K562 (cell line): ENCODE data around the gene FAM78B. TPM values are rescaled to one million over a fixed set of nuclear protein-coding genes. Genes with fewer than 3 reads are reported as not detected.

Experiments used
- ATAC-seq: fragments of 200-7000 bp; cut with Tn5 transposase; 3 replicates; pipeline ENCODE4 v1.9.1; 2020; ENCODE audit warnings: moderate library complexity
- BruUV-seq: library from RNA; stranded (reverse); fragments of 400-500 nt; replicated peaks from 2 replicates; lab custom pipeline; 2021; lab: Mats Ljungman, UMichigan
- CTCF ChIA-PET: fragments of 300-600 bp; formaldehyde crosslinking; extraction: SDS; loops from one replicate; lab custom pipeline; 2021; ENCODE audit warnings: low intra/inter-chr PET ratio; lab: Yijun Ruan, JAX
- POLR2A ChIA-PET: fragments of 300-600, 350-650 bp; sonication (Branson Sonifier 250); formaldehyde crosslinking; extraction: SDS; loops from one replicate; lab custom pipeline; 2021; ENCODE audit warnings: antibody characterized with exemption, inconsistent platforms; lab: Yijun Ruan, JAX
- DNase-seq, 4 experiments: peaks; one replicate each; pipeline versions ENCODE4 v3.0.0 to v3.0.0-alpha.2; 2011 to 2018; ENCODE audit warnings: low spot score in 3 of 4, mixed read lengths in 3 of 4; ENCODE audit errors: extremely low read depth in 1 of 4
- FAIRE-seq: peaks from 2 replicates; lab custom pipeline; 2011; peaks lifted over from hg19 to GRCh38; lab: Jason Lieb, UNC
- H2AFZ ChIP-seq: 2 replicates; pipeline ENCODE4 v1.6.0; 2011; ENCODE audit warnings: low read depth, low read length, control low read depth, inconsistent platforms
- H3K27ac ChIP-seq: fragments of 200-600 bp; 3 replicates; pipeline ENCODE4 v1.8.0; 2011; ENCODE audit warnings: low read depth, mild to moderate bottlenecking, control low read depth, inconsistent platforms, low read length, moderate library complexity, mixed read lengths; ENCODE audit errors: extremely low read depth
- H3K27me3 ChIP-seq, 2 experiments: fragments of 300-600 bp in 1 of 2; 2 replicates in 1 of 2; 3 replicates in 1 of 2; pipeline versions ENCODE4 v1.6.0 to v1.8.0; 2011; ENCODE audit warnings: inconsistent platforms in 2 of 2, low read length in 2 of 2, mild to moderate bottlenecking in 1 of 2, mixed read lengths in 1 of 2, moderate library complexity in 1 of 2; ENCODE audit not compliant: control insufficient read depth in 2 of 2, insufficient read depth in 2 of 2
- H3K36me3 ChIP-seq: fragments of 300-600 bp; 3 replicates; pipeline ENCODE4 v1.8.0; 2011; ENCODE audit warnings: mild to moderate bottlenecking, low read length, inconsistent platforms; ENCODE audit not compliant: control insufficient read depth, insufficient read depth
- H3K4me1 ChIP-seq, 2 experiments: fragments of 200-600 bp in 1 of 2; replicated peaks in 1 of 2; 2 replicates in 1 of 2; 3 replicates in 1 of 2; pipeline versions ENCODE4 v1.5.1 to v1.8.0; 2011; ENCODE audit warnings: inconsistent platforms in 2 of 2, low read length in 2 of 2, mild to moderate bottlenecking in 1 of 2, mixed read lengths in 1 of 2, moderate library complexity in 1 of 2; ENCODE audit not compliant: control insufficient read depth in 2 of 2, insufficient read depth in 2 of 2
- H3K4me2 ChIP-seq: 2 replicates; pipeline ENCODE4 v1.6.1; 2011; ENCODE audit warnings: low read length, control low read depth, inconsistent platforms, mixed read lengths; ENCODE audit not compliant: insufficient read depth
- H3K4me3 ChIP-seq: fragments of 200-600 bp; sonication (generic), shearing (Covaris generic); 2 replicates; pipeline ENCODE4 v1.5.1; 2016; ENCODE audit warnings: control low read depth, inconsistent platforms
- H3K79me2 ChIP-seq: fragments of 200-600 bp; 3 replicates; pipeline ENCODE4 v1.8.0; 2011; ENCODE audit warnings: low read length, inconsistent platforms; ENCODE audit not compliant: control insufficient read depth, insufficient read depth
- H3K9ac ChIP-seq, 2 experiments: 2 replicates each; pipeline versions ENCODE4 v1.6.0 to v1.6.1; 2011; ENCODE audit warnings: low read depth in 2 of 2, low read length in 2 of 2, control low read depth in 1 of 2, inconsistent platforms in 1 of 2, mild to moderate bottlenecking in 1 of 2, mixed read lengths in 1 of 2; ENCODE audit not compliant: insufficient read depth in 1 of 2
- H3K9me1 ChIP-seq: one replicate; pipeline ENCODE4 v1.6.0; 2011; ENCODE audit warnings: inconsistent platforms, mild to moderate bottlenecking, low read length, moderate library complexity; ENCODE audit not compliant: control insufficient read depth, insufficient read depth
- H3K9me3 ChIP-seq: replicated peaks from 2 replicates; pipeline ENCODE4 v1.5.1; 2011; ENCODE audit warnings: low read depth, low read length, inconsistent platforms; ENCODE audit not compliant: control insufficient read depth, insufficient read depth
- H4K20me1 ChIP-seq: replicated peaks from 2 replicates; pipeline ENCODE4 v1.6.1; 2011; ENCODE audit warnings: low read length, inconsistent platforms, mixed read lengths; ENCODE audit not compliant: control insufficient read depth, insufficient read depth
- AFF1 ChIP-seq, 2 experiments: fragments of 450-650 bp; IDR thresholded peaks; 2 replicates each; pipeline ENCODE4 v1.6.1; 2018; ENCODE audit warnings: mild to moderate bottlenecking in 2 of 2, low read depth in 1 of 2; ENCODE audit not compliant: partially characterized antibody in 2 of 2
- BACH1 ChIP-seq: fragments of 200-800 bp; sonication (Bioruptor generic); IDR thresholded peaks from 2 replicates; pipeline ENCODE4 v1.6.1; 2016; ENCODE audit warnings: missing genetic modification characterization, missing compliant biosample characterization
- BCOR ChIP-seq: fragments of 450-650 bp; IDR thresholded peaks from 2 replicates; pipeline ENCODE4 v1.6.1; 2016
- CBX3 ChIP-seq, 2 experiments: IDR thresholded peaks; 1 replicate in 1 of 2; 2 replicates in 1 of 2; pipeline ENCODE4 v1.6.1; 2012; ENCODE audit warnings: inconsistent platforms in 2 of 2, low read length in 2 of 2, borderline replicate concordance in 1 of 2, control low read depth in 1 of 2
- MITF ChIP-seq: IDR thresholded peaks from 2 replicates; pipeline ENCODE4 v1.6.1; 2014; ENCODE audit warnings: antibody characterized with exemption
- TCF3 ChIP-seq: sonication (generic); formaldehyde crosslinking; IDR thresholded peaks from 2 replicates; pipeline ENCODE4 v1.4.0; 2020; ENCODE audit warnings: mild to moderate bottlenecking, missing genetic modification reagents
- TOE1 ChIP-seq, 2 experiments: fragments of 450-650 bp in 1 of 2; sonication (generic) in 1 of 2; formaldehyde crosslinking in 1 of 2; IDR thresholded peaks; 2 replicates each; pipeline versions ENCODE4 v1.7.1 to v1.8.0; 2016 to 2022; ENCODE audit warnings: borderline replicate concordance in 2 of 2, mild to moderate bottlenecking in 2 of 2, antibody characterized with exemption in 1 of 2, inconsistent platforms in 1 of 2, low read depth in 1 of 2, missing genetic modification reagents in 1 of 2, moderate library complexity in 1 of 2
- USF2 ChIP-seq: sonication (generic); formaldehyde crosslinking; IDR thresholded peaks from 2 replicates; pipeline ENCODE4 v1.5.0; 2020; ENCODE audit warnings: missing genetic modification reagents
- ZBTB8A ChIP-seq: fragments of 450-650 bp; IDR thresholded peaks from 2 replicates; pipeline ENCODE4 v1.6.1; 2018; ENCODE audit warnings: mild to moderate bottlenecking, moderate library complexity; ENCODE audit not compliant: partially characterized antibody
- ZFP36 ChIP-seq: fragments of 150-350 bp; IDR thresholded peaks from 2 replicates; pipeline ENCODE4 v1.6.1; 2018; ENCODE audit warnings: low read length, low read depth; ENCODE audit not compliant: partially characterized antibody
- ZNF217 ChIP-seq: sonication (generic); formaldehyde crosslinking; IDR thresholded peaks from 2 replicates; pipeline ENCODE4 v1.8.0; 2022; ENCODE audit warnings: mild to moderate bottlenecking, missing genetic modification reagents
- WGBS: fragments of 100-300 bp; shearing (Covaris generic); methylation state at CpG from one replicate; pipeline ENCODE4 v1.1.6; 2016; ENCODE audit warnings: low coverage, mixed read lengths; ENCODE audit not compliant: insufficient coverage; ENCODE audit errors: missing lambda C conversion rate; 5-methylcytosine and 5-hydroxymethylcytosine counted together
- in situ Hi-C: fragments of 300-500 bp; cut with MboI; formaldehyde crosslinking; loops from 4 replicates; pipeline ENCODE4 v1.15.0; 2018; ENCODE audit warnings: inconsistent platforms, mixed read lengths
- intact Hi-C: fragments of 100-400 bp; cut with micrococcal nuclease; formaldehyde crosslinking; loops from 2 replicates; pipeline ENCODE4 v1.14.2; 2022
- polyA plus RNA-seq, 8 experiments: library from polyadenylated mRNA; depleted of rRNA in 4 of 8; stranded (reverse) in 5 of 8; unstranded in 3 of 8; fragments of >200 nt; fragmentation: Nextera tagmentation in 2 of 8; fragmentation: Illumina TruSeq in 1 of 8; extraction: Ambion mirVana in 2 of 8; extraction: Trizol in 1 of 8; gene quantifications; 2 replicates each; pipeline versions ENCODE4 v1.2.1 to v1.2.3, GENCODE V29; 2011 to 2014; ENCODE audit warnings: inconsistent platforms in 1 of 8, missing spikeins in 1 of 8
- total RNA-seq, 7 experiments: library from RNA; depleted of rRNA in 6 of 7; stranded (reverse); fragments of >200 nt in 6 of 7; fragmentation: Illumina TruSeq in 2 of 7; extraction: Trizol in 2 of 7; gene quantifications; 2 replicates each; pipeline versions ENCODE4 v1.2.1 to v1.2.3, GENCODE V29; 2011 to 2021; ENCODE audit warnings: low replicate concordance in 1 of 7

Gene FAM78B
- total and polyA plus RNA-seq, 9 of the 15 experiments (the other 6 are each of a cell fraction or from before 2014, with no cell fraction given): 0.04 to 0.43 (median 0.29) TPM; not detected in 1

GRCh38 chr1:166170726-166171125 is 3.9 kb upstream of the FAM78B start (continued):
- TF ChIP-seq CBX3 (IDR thresholded peaks at IDR 0.05; ENCODE audit: borderline replicate concordance in 1 of 2, low read length in 2 of 2) (no peak), ZBTB8A (no peak), USF2 (no peak), TCF3 (no peak), TOE1 (IDR thresholded peaks at IDR 0.05; ENCODE audit: borderline replicate concordance) (no peak), TOE1 (CRISPR knock-in tag; IDR thresholded peaks at IDR 0.05; ENCODE audit: borderline replicate concordance, low read depth) (no peak), BACH1 (tag) (no peak)

GRCh38 chr1:166170075-166170474 is 3.3 kb upstream of the FAM78B start:
- no peak overlapping the region for H3K27ac ChIP-seq
- ChIA-PET CTCF (no interaction called here), POLR2A (interaction anchor here (1.3 to 1.9 kb wide), 3 partner anchors 9 to 12 kb away, joined by 3 to 6 read pairs (median 5); no protein-coding TSS in a partner anchor)
- H3K4me2 ChIP-seq: no peak overlapping the region
- no peaks in the 10 kb centered on the region for H3K9me3 ChIP-seq
- BruUV-seq: no TSS peak
- peaks cover 9 to 11% of the 10 kb centered on the region in 2 experiments; a peak in 3 of 5 replicates for H3K27me3 ChIP-seq
- H3K79me2 ChIP-seq: no peaks in the 10 kb centered on the region
- TF ChIP-seq ZFP36: no peak
- no peak for TF ChIP-seq AFF1 (IDR thresholded peaks at IDR 0.05; ENCODE audit: low read depth in 1 of 2, partially characterized antibody in 2 of 2)
- no peak for TF ChIP-seq BCOR
- no peak for TF ChIP-seq MITF
- TF ChIP-seq ZNF217: no peak
- TF ChIP-seq, all 486 proteins: peak for 0
- intact Hi-C loops (no loop called here), in situ Hi-C loops (no loop called here)
- Histone ChIP-seq H4K20me1 (no peaks in the 10 kb centered on the region), H3K4me1 (peaks cover 7 to 17% of the 10 kb centered on the region in 2 experiments; a peak in 4 of 5 replicates), H3K36me3 (no peaks in the 10 kb centered on the region), H2AFZ (no peak overlapping the region), H3K4me3 (no peak overlapping the region), H3K9me1 (no peaks in the 10 kb centered on the region), H3K9ac (no peak overlapping the region)
- ATAC-seq (no peak), DNase-seq (no peak), FAIRE-seq (no peak)
- 3% methylated on average over 2 of the region's 2 CpGs for WGBS
